H1 (cell line): ENCODE measurements around the gene STXBP4. TPM values are rescaled to one million over a fixed set of nuclear protein-coding genes. Genes with fewer than 3 reads are reported as not detected.

Experiments
- CTCF ChIA-PET: fragments of 300-600 bp; sonication (Branson Sonifier 250); formaldehyde crosslinking; loops from one replicate; lab custom pipeline; 2021; ENCODE audit not compliant: partially characterized antibody; lab: Charles Lee
- POLR2A ChIA-PET: fragments of 300-600 bp; sonication (Branson Sonifier 250); formaldehyde crosslinking; loops from one replicate; lab custom pipeline; 2021; ENCODE audit warnings: inconsistent platforms; ENCODE audit not compliant: partially characterized antibody; lab: Charles Lee
- DNase-seq, 2 experiments: peaks; one replicate each; pipeline versions ENCODE4 v3.0.0 to v3.0.0-alpha.2; 2010 to 2022; ENCODE audit warnings: low spot score in 2 of 2, low read depth in 1 of 2, mixed read lengths in 1 of 2
- FAIRE-seq: peaks from 2 replicates; lab custom pipeline; 2011; peaks lifted over from hg19 to GRCh38; lab: Jason Lieb, UNC
- H2AFZ ChIP-seq: 2 replicates; pipeline ENCODE4 v1.8.1; 2012; ENCODE audit warnings: low read length, inconsistent platforms
- H2AK5ac ChIP-seq: 2 replicates; pipeline ENCODE4 v1.6.1; 2013; ENCODE audit warnings: low read depth, low read length
- H2BK120ac ChIP-seq: replicated peaks from 2 replicates; pipeline ENCODE3; 2013; ENCODE audit warnings: low read depth, low read length, inconsistent platforms
- H2BK12ac ChIP-seq: 2 replicates; pipeline ENCODE4 v1.6.1; 2013; ENCODE audit warnings: low read depth, low read length
- H2BK15ac ChIP-seq: 2 replicates; pipeline ENCODE4 v1.6.1; 2013; ENCODE audit warnings: low read length
- H2BK20ac ChIP-seq: 2 replicates; pipeline ENCODE4 v1.6.1; 2013; ENCODE audit warnings: low read length
- H2BK5ac ChIP-seq: 2 replicates; pipeline ENCODE4 v1.6.1; 2013; ENCODE audit warnings: low read depth, low read length
- H3K14ac ChIP-seq: 2 replicates; pipeline ENCODE4 v1.6.1; 2013; ENCODE audit warnings: inconsistent platforms; ENCODE audit not compliant: insufficient read length
- H3K18ac ChIP-seq: 2 replicates; pipeline ENCODE4 v1.6.1; 2013; ENCODE audit warnings: low read length; ENCODE audit errors: extremely low read depth
- H3K23ac ChIP-seq: 2 replicates; pipeline ENCODE4 v1.6.1; 2013; ENCODE audit warnings: inconsistent platforms; ENCODE audit not compliant: insufficient read length
- H3K23me2 ChIP-seq: 2 replicates; pipeline ENCODE4 v1.6.1; 2013; ENCODE audit warnings: low read depth, low read length
- H3K27ac ChIP-seq: 2 replicates; pipeline ENCODE4 v1.6.1; 2011; ENCODE audit warnings: low read depth, low read length, inconsistent platforms
- H3K27me3 ChIP-seq, 4 experiments: replicated peaks in 1 of 4; 1 replicate in 1 of 4; 2 replicates in 3 of 4; pipeline versions ENCODE4 v1.6.1 to v1.8.1; 2011 to 2013; ENCODE audit warnings: low read length in 3 of 4, mild to moderate bottlenecking in 3 of 4, inconsistent platforms in 2 of 4, mixed read lengths in 2 of 4, moderate library complexity in 1 of 4; ENCODE audit not compliant: control insufficient read depth in 3 of 4, insufficient read depth in 3 of 4; ENCODE audit errors: extremely low read depth in 1 of 4
- H3K36me3 ChIP-seq, 4 experiments: 2 replicates each; pipeline versions ENCODE4 v1.6.1 to v1.8.1; 2011 to 2013; ENCODE audit warnings: mild to moderate bottlenecking in 4 of 4, low read length in 3 of 4, moderate library complexity in 2 of 4, control low read depth in 1 of 4, inconsistent platforms in 1 of 4; ENCODE audit not compliant: insufficient read depth in 4 of 4, control insufficient read depth in 2 of 4
- H3K4ac ChIP-seq: replicated peaks from 2 replicates; pipeline ENCODE3; 2013; ENCODE audit warnings: low read length, low read depth, mixed read lengths, inconsistent platforms; ENCODE audit not compliant: insufficient read length
- H3K4me1 ChIP-seq, 4 experiments: replicated peaks in 1 of 4; 1 replicate in 1 of 4; 2 replicates in 3 of 4; pipeline versions ENCODE4 v1.6.1 to v1.8.1; 2011 to 2013; ENCODE audit warnings: low read length in 3 of 4, inconsistent platforms in 2 of 4, mixed read lengths in 1 of 4; ENCODE audit not compliant: insufficient read depth in 4 of 4, control insufficient read depth in 3 of 4
- H3K4me2 ChIP-seq, 2 experiments: 2 replicates each; pipeline versions ENCODE4 v1.6.1 to v1.8.1; 2011 to 2013; ENCODE audit warnings: low read depth in 2 of 2, low read length in 2 of 2, control low read depth in 1 of 2, inconsistent platforms in 1 of 2, mild to moderate bottlenecking in 1 of 2; ENCODE audit not compliant: insufficient read depth in 1 of 2
- H3K4me3 ChIP-seq, 4 experiments: fragments of 200-600, 300-600 bp in 1 of 4; sonication (generic), shearing (Covaris generic), sonication (Bioruptor Twin) in 1 of 4; 2 replicates each; pipeline versions ENCODE4 v1.5.1 to v1.8.1; 2011 to 2016; ENCODE audit warnings: low read length in 4 of 4, low read depth in 3 of 4, control low read depth in 2 of 4, inconsistent platforms in 2 of 4, mild to moderate bottlenecking in 2 of 4, mixed read lengths in 1 of 4, moderate library complexity in 1 of 4; ENCODE audit not compliant: insufficient read depth in 2 of 4; ENCODE audit errors: extremely low read depth in 1 of 4
- H3K56ac ChIP-seq: replicated peaks from 2 replicates; pipeline ENCODE3; 2013; ENCODE audit warnings: low read depth, mild to moderate bottlenecking, mixed read lengths, low read length, inconsistent platforms; ENCODE audit not compliant: insufficient read length
- H3K79me1 ChIP-seq: 2 replicates; pipeline ENCODE4 v1.6.1; 2013; ENCODE audit warnings: low read depth, low read length, control low read depth
- H3K79me2 ChIP-seq, 2 experiments: 2 replicates each; pipeline versions ENCODE4 v1.6.1 to v1.8.1; 2012 to 2013; ENCODE audit warnings: low read length in 2 of 2, mild to moderate bottlenecking in 2 of 2, inconsistent platforms in 1 of 2; ENCODE audit not compliant: insufficient read depth in 2 of 2, control insufficient read depth in 1 of 2
- H3K9ac ChIP-seq, 4 experiments: replicated peaks in 1 of 4; 1 replicate in 1 of 4; 2 replicates in 3 of 4; pipeline versions ENCODE4 v1.6.1 to v1.8.1; 2011 to 2013; ENCODE audit warnings: low read depth in 3 of 4, low read length in 3 of 4, control low read depth in 2 of 4, mild to moderate bottlenecking in 2 of 4, moderate library complexity in 2 of 4, inconsistent platforms in 1 of 4; ENCODE audit errors: extremely low read depth in 1 of 4
- H3K9me3 ChIP-seq, 2 experiments: 2 replicates each; pipeline versions ENCODE4 v1.6.1 to v1.8.1; 2012 to 2013; ENCODE audit warnings: mild to moderate bottlenecking in 2 of 2, moderate library complexity in 2 of 2, control low read depth in 1 of 2, inconsistent platforms in 1 of 2, low read depth in 1 of 2, low read length in 1 of 2, mixed read lengths in 1 of 2; ENCODE audit not compliant: insufficient read depth in 2 of 2
- H4K20me1 ChIP-seq, 2 experiments: replicated peaks in 1 of 2; 2 replicates each; pipeline versions ENCODE3 to v1.8.1; 2011 to 2013; ENCODE audit warnings: inconsistent platforms in 2 of 2, low read length in 2 of 2, mild to moderate bottlenecking in 1 of 2; ENCODE audit not compliant: insufficient read depth in 2 of 2, control insufficient read depth in 1 of 2
- H4K5ac ChIP-seq: 2 replicates; pipeline ENCODE4 v1.6.1; 2013; ENCODE audit warnings: low read length, low read depth, mixed read lengths, inconsistent platforms; ENCODE audit not compliant: insufficient read length
- H4K8ac ChIP-seq: 2 replicates; pipeline ENCODE4 v1.8.0; 2013; ENCODE audit warnings: mild to moderate bottlenecking, moderate library complexity, low read length, inconsistent platforms; ENCODE audit not compliant: insufficient read depth; ENCODE audit errors: extremely low read depth
- H4K91ac ChIP-seq: replicated peaks from 2 replicates; pipeline ENCODE3; 2013; ENCODE audit warnings: low read length, mixed read lengths, inconsistent platforms; ENCODE audit not compliant: insufficient read length
- ASH2L ChIP-seq: fragments of 200-600, 300-600 bp; sonication (generic); IDR thresholded peaks from one replicate; pipeline ENCODE4 v1.7.1; 2017; ENCODE audit warnings: low read length
- CTCF ChIP-seq, 3 experiments: IDR thresholded peaks; 1 replicate in 2 of 3; 2 replicates in 1 of 3; pipeline versions ENCODE4 v1.5.1 to v1.6.1; 2011; ENCODE audit warnings: low read length in 3 of 3, mild to moderate bottlenecking in 3 of 3, inconsistent platforms in 2 of 3, low read depth in 1 of 3, moderate library complexity in 1 of 3; ENCODE audit not compliant: insufficient read depth in 1 of 3; ENCODE audit errors: control extremely low read depth in 1 of 3
- EZH2 ChIP-seq: fragments of 200-600 bp; sonication (generic); IDR thresholded peaks from 2 replicates; pipeline ENCODE4 v1.7.1; 2012; ENCODE audit warnings: low read depth, mild to moderate bottlenecking, moderate library complexity, low read length, inconsistent platforms; ENCODE audit not compliant: severe bottlenecking
- MAFK ChIP-seq: IDR thresholded peaks from 2 replicates; pipeline ENCODE4 v1.6.1; 2012; ENCODE audit warnings: low read depth, mild to moderate bottlenecking, improper control_type of control experiment, low read length
- NRF1 ChIP-seq: IDR thresholded peaks from 2 replicates; pipeline ENCODE4 v1.6.1; 2011; ENCODE audit warnings: mild to moderate bottlenecking, low read depth, low read length, improper control_type of control experiment
- PHF8 ChIP-seq: fragments of 200-600 bp; sonication (generic); conservative IDR thresholded peaks from 2 replicates; pipeline ENCODE4 v1.7.1; 2012; ENCODE audit warnings: low read depth, mild to moderate bottlenecking, inconsistent platforms, low read length, moderate library complexity
- RNF2 ChIP-seq: fragments of 200-900, 300-1000 bp; sonication (generic); IDR thresholded peaks from 2 replicates; pipeline ENCODE4 v1.7.1; 2016; ENCODE audit warnings: borderline replicate concordance, low read depth, mild to moderate bottlenecking, antibody characterized with exemption, low read length; ENCODE audit not compliant: poor library complexity, severe bottlenecking; ENCODE audit errors: missing control alignments
- RXRA ChIP-seq: IDR thresholded peaks from 2 replicates; pipeline ENCODE4 v1.6.1; 2011; ENCODE audit warnings: low read depth, mild to moderate bottlenecking, low read length, moderate library complexity; ENCODE audit not compliant: insufficient read depth
- SIX5 ChIP-seq: IDR thresholded peaks from 2 replicates; pipeline ENCODE4 v1.6.1; 2011; ENCODE audit warnings: mild to moderate bottlenecking, low read depth, low read length
- SRF ChIP-seq: IDR thresholded peaks from 2 replicates; pipeline ENCODE4 v1.6.1; 2011; ENCODE audit warnings: mild to moderate bottlenecking, low read depth, low read length, moderate library complexity
- WGBS, 2 experiments: shearing (Covaris generic) in 1 of 2; methylation state at CpG; one replicate each; pipeline versions ENCODE4 v1.1.6 to v1.1.7; 2013 to 2015; ENCODE audit warnings: low lambda C conversion rate in 2 of 2, mixed read lengths in 2 of 2, inconsistent platforms in 1 of 2, low coverage in 1 of 2, missing lambda C conversion rate in 1 of 2; ENCODE audit not compliant: insufficient replicate concordance in 2 of 2, insufficient coverage in 1 of 2, insufficient read length in 1 of 2; ENCODE audit errors: extremely low coverage in 1 of 2, missing lambda C conversion rate in 1 of 2; 5-methylcytosine and 5-hydroxymethylcytosine counted together
- polyA plus RNA-seq, 7 experiments: library from polyadenylated mRNA; depleted of rRNA in 3 of 7; stranded (reverse) in 5 of 7; unstranded in 2 of 7; fragments of >200 nt in 5 of 7; fragments of 200-250 nt in 2 of 7; gene quantifications; 1 replicate in 5 of 7; 2 replicates in 1 of 7; 4 replicates in 1 of 7; pipeline versions ENCODE4 v1.2.1 to v1.2.3, GENCODE V29; 2011 to 2013; ENCODE audit warnings: missing spikeins in 2 of 7, mixed read lengths in 2 of 7
- total RNA-seq: library from RNA; stranded (reverse); fragmentation: NEBNext Ultra II Directional; extraction: Animal tissue kit (Norgen Biotek cat#: 25700); gene quantifications from 2 replicates; pipeline ENCODE4 v1.2.1, GENCODE V29; 2021

The STXBP4 gene
- total and polyA plus RNA-seq, 2 of the 8 experiments (the other 6 are each of a cell fraction or from before 2014, with no cell fraction given) = 3.2 to 18.5 TPM

DNA sequence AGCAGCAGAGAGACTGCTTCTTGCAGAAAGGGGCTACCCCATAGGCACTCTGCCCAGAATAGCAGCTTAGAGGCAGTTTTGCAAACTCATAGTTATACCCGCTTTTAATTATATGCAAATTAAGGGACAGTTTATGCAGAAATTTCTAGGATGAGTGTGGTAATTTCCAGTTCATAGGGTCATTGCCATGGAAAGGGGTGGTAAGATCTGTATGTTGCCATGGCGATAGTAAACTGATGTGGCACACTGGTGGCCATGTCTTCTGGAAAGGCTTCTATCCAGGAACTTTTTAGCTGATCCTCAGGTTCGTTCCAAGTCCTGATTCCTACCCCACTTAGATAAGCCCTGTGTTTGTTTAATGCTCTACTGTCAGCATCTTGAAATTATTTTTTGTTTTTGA, 6.2 kb downstream of the STXBP4 start:
- H3K27ac ChIP-seq = no peak overlapping the region
- no peak overlapping the region for H2BK12ac ChIP-seq
- H3K79me1 ChIP-seq = peaks cover 2% of the 10 kb centered on the region; the same call in 1 of the 2 replicates
- H3K79me2 ChIP-seq = peaks cover 2 to 82% of the 10 kb centered on the region in 2 experiments; a peak in 3 of 4 replicates
- POLR2A ChIA-PET = no interaction called here
- H3K23me2 ChIP-seq = peaks cover 1% of the 10 kb centered on the region; the same call in 1 of the 2 replicates
- H3K36me3 ChIP-seq = peaks cover 0 to 4% (median 0%) of the 10 kb centered on the region in 4 experiments; a peak in 2 of 8 replicates
- no peaks in the 10 kb centered on the region for H3K4me1 ChIP-seq
- H4K5ac ChIP-seq = no peak overlapping the region
- DNase-seq = no peak
- H3K56ac ChIP-seq = no peak overlapping the region
- no peak overlapping the region for H3K4ac ChIP-seq
- H3K9ac ChIP-seq = no peak overlapping the region
- no peak overlapping the region for H3K23ac ChIP-seq
- WGBS, 2 experiments = 92% methylated on average over 3 of the region's 3 CpGs; no CpG with 5 or more reads in 1 of the 2 experiments
- H3K18ac ChIP-seq = no peak overlapping the region
- no peaks in the 10 kb centered on the region for H3K27me3 ChIP-seq
- CTCF ChIA-PET = interaction anchor here (1.1 to 1.7 kb wide), 4 partner anchors 10 to 373 kb away, joined by 3 to 6 read pairs (median 4); no protein-coding TSS in a partner anchor
- no peak overlapping the region for H4K8ac ChIP-seq
- H3K4me3 ChIP-seq = no peak overlapping the region
- H4K20me1 ChIP-seq = peaks cover 0 to 2% of the 10 kb centered on the region in 2 experiments
- no peak overlapping the region for H2BK120ac ChIP-seq
- H3K14ac ChIP-seq = no peak overlapping the region
- no peak overlapping the region for H2BK5ac ChIP-seq
- H2AK5ac ChIP-seq = no peak overlapping the region
- FAIRE-seq = no peak
- H3K9me3 ChIP-seq = peaks cover 0 to 5% of the 10 kb centered on the region in 2 experiments; a peak in 1 of 4 replicates
- no peak overlapping the region for H4K91ac ChIP-seq
- H3K4me2 ChIP-seq = no peak overlapping the region
- no peak overlapping the region for H2BK20ac ChIP-seq
- no peak overlapping the region for H2BK15ac ChIP-seq
- no peak overlapping the region for H2AFZ ChIP-seq
- TF ChIP-seq MAFK = no peak
- no peak for TF ChIP-seq RXRA
- TF ChIP-seq RNF2 = no peak
- no peak for TF ChIP-seq CTCF (IDR thresholded peaks at IDR 0.05; ENCODE audit: control extremely low read depth in 1 of 3, insufficient read depth in 1 of 3, low read depth in 1 of 3, low read length in 3 of 3)
- no peak for TF ChIP-seq NRF1
- no peak for TF ChIP-seq PHF8
- TF ChIP-seq SIX5 = no peak
- TF ChIP-seq EZH2 = no peak
- no peak for TF ChIP-seq SRF
- TF ChIP-seq ASH2L = no peak
